Measurements from ENCODE around the gene TYW5.
A peak's percentile ranks its signal among the peaks of the same experiment; 100 is the strongest.
"Not testable (repeated sequence)": the region's sequence is repeated elsewhere in the genome, so short reads cannot be mapped to it uniquely, and the experiment has no call there.

The TYW5 gene

GRCh38 chr2:199912553-199913114 is 42.7 kb downstream of the TYW5 start:
- not testable (repeated sequence) for DNase-seq

- no peak for DNase-seq
These were observed 43.5 kb downstream of the TYW5 start for GRCh38 chr2:199911877-199912161.

DNA sequence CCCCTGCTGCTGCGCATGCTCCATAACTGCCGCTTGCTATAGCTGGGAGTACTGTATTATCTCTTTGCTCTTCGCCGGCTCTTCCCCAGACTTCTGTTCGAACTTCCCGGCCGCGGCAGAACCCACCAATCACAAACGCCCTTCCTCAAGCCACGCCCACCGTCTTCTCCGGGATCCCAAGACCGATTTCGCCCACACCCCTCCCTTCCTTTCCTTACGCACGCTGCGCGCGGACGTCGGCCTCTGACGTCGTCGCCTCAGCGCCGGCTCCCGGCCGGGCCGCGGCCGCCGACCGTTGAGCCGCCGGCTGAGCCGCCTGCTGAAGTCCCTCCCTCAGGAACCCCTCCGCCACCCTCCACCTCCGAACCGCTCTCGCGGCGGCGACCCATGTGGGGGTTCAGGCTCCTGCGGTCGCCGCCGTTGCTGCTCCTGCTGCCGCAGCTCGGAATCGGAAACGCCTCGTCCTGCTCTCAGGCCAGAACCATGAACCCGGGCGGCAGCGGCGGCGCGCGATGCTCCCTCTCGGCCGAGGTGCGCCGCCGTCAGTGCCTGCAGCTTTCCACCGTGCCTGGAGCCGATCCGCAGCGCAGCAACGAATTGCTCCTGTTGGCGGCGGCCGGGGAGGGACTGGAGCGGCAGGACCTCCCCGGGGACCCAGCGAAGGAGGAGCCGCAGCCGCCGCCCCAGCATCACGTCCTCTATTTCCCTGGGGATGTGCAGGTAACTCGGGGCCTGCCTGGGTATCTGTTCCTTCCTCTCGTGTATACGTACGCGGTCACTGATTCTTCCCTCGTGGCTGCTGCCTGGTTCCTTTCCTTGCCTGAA is 44.0 kb downstream of the TYW5 start, which contains the start of gene C2orf69:
Gene C2orf69 (plus strand): TSS at position 242 of the 825 bp plus-strand sequence. CDS start 146 bp downstream, at position 388.
- DNase-seq: peak; percentile 98

- no peak for DNase-seq
These were observed 44.8 kb downstream of the TYW5 start for GRCh38 chr2:199910338-199911051.

DNA sequence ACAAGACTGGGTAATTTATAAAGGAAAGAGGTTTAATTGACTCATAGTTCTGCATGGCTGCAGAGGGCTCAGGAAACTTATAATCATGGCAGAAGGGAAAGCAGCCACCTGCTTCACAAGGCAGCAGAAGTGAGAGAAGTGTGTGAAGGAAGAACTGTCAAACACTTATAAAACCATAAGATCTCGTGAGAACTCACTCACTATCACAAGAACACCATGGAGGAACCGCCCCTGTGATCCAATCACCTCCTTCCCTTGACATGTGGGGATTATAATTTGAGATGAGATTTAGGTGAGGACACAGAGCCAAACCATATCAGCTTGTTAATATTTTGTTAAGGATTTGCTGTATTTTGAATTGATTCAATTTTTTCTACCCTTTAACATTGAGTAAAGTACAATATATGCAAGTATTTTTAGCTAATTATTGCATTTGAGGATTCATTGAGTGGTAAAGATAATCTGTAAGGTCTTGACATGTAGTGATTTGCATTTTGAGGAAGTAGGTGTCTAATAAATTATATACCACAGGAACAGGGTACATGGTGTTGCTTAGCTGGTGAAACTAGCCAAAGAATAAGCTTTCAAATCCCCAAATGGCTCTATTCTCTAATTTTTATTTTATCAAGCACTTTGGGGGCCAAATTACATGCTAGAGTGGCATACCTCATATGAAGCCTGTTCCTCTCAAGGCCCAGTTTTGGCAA is 48.1 kb downstream of the TYW5 start:
- DNase-seq: no peak

GRCh38 chr2:199903111-199903510 is 52.2 kb downstream of the TYW5 start:
- DNase-seq: no peak

DNA sequence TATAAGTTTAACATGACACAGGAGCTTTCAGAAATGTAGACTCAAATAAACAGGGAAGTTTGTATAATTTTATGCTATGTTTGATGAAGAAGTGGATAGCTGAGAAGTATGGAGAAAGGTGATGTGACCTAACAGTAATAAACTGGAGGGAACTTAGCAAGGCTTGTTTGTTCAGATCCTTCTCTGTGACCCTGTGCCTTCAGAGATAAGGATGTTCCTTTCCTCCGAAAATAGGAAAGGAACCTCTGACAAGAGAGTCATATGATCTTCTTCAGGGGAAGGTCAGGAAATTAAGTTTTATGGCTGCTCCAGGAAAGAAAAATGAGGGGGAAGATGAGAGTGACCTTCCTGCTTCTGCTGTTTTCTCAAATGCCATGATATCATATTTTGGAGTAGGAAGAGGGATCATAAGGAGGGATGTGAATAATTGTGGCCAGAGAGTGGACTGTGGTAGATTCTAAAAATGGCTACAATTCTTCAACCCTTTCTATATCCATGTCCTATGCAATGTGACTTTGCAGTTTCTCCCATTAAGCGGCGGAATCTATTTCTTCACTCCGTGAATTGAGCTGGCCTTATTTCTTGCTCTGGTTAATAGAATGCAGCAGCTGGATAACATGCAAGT is 52.7 kb downstream of the TYW5 start:
- DNase-seq: no peak

- DNase-seq: no peak
These were observed 53.3 kb downstream of the TYW5 start for GRCh38 chr2:199901942-199902341.

DNA sequence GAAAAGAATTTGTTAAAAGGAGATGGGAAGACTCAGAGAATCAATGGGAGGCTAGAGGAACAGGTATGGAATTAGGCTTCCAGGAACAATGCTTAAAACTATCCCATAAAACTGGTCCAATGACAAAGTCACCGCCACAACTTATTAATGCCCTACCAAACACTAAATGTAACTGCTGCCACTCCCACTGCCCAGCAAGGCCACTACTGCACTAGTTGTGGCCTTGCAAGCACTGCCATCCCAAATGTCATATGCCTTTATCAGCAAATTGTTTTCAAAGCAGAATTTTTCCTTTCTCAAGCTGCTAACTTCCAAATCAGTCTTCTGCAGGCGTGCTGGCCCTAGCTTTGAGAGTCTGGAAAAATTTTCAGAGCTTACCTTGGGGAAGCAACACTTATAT is 58.7 kb downstream of the TYW5 start:
- no peak for DNase-seq

- DNase-seq: no peak
These were observed 59.9 kb downstream of the TYW5 start for GRCh38 chr2:199895406-199895805.

DNA sequence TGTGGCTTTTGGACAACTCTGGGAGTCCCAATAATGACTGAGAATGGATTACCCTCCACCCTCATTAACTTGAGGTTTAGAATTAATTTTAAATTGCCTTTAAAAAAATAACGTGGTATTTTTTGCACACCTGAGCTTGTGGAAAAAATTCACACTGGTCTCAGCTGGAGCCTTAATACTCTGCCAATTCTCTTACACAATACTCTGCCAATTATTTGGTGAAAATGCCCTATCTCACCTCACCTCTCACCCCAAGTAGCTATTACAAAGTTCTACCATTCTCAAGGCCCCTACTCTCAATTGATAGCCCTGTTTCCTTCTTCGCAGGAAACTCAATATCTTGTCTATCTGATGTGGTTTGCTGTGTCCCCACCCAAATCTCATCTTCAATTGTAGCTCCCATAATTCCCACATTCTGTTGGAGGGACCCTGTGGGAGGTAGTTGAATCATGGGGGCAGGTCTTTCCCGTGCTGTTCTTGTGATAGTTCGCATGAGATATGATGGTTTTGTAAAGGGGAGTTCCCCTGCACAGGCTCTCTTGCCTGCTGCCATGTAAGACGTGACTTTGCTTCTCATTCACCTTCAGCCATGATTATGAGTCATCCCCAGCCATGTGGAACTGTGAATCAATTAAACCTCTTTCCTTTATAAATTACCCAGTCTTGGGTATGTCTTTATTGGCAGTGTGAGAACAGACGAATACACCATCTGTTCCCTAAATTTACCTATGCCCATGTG is 71.6 kb downstream of the TYW5 start:
- DNase-seq: no peak

DNA sequence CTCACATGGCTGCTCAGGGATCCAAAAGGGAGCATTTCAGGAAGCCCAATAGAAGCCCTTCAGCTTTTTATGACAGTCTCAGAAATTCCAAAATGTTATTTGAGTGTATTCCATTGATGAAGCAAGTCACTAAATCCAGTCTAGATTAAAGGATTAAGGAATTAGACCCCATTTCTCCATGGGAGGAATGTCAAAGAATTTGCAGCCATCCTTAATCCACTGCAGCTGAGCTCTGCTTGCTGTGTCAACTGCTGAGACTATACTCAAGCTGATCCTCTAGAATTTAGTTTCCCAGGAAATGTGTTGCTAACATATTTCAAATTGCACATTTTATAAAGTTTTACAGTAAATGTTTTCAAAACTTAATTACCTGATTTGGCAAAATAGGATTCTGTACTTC is 72.6 kb downstream of the TYW5 start:
- no peak for DNase-seq
